Measurements from ENCODE around the gene ALS2. TPM values are rescaled to one million over a fixed set of nuclear protein-coding genes. Genes with fewer than 3 reads are reported as not detected.

Gene ALS2
- polyA plus RNA-seq, 1 of the 3 experiments (the other 2 are of a cell fraction) = 11.6 TPM

- Histone ChIP-seq H3K4me3 (ENCODE audit: low read depth in 2 of 2, low read length in 1 of 2) (no peak overlapping the region), H3K79me2 (ENCODE audit: insufficient read depth) (no peaks in the 10 kb centered on the region), H3F3A (replicated peaks; ENCODE audit: insufficient read depth) (no peaks in the 10 kb centered on the region), H3K9me2 (no peaks in the 10 kb centered on the region), H2AFZ (ENCODE audit: low read depth) (no peak overlapping the region), H4K20me1 (ENCODE audit: insufficient read depth) (no peaks in the 10 kb centered on the region), H3K27me3 (ENCODE audit: insufficient read depth) (no peaks in the 10 kb centered on the region), H3K9me3 (peaks cover under 1% of the 10 kb centered on the region; the same call in 1 of the 2 replicates), H3K4me1 (ENCODE audit: control insufficient read depth in 1 of 2, insufficient read depth in 2 of 2, low read depth in 1 of 2, low read length in 1 of 2) (no peaks in the 10 kb centered on the region), H3K9ac (no peak overlapping the region), H3K27ac (ENCODE audit: low read depth in 2 of 2, low read length in 1 of 2) (no peak overlapping the region), H3K4me2 (no peak overlapping the region), H3K36me3 (replicated peaks in 1 of 2; ENCODE audit: control insufficient read depth in 1 of 2, insufficient read depth in 2 of 2, low read length in 1 of 2) (peaks cover 84 to 87% of the 10 kb centered on the region in 2 experiments)
- WGBS (ENCODE audit: low lambda C conversion rate) = 95% methylated on average over 5 of the region's 5 CpGs
- CTCF ChIA-PET = interaction anchor here (0.6 kb wide), 1 partner anchor 494 kb away, joined by 3 read pairs; no protein-coding TSS in a partner anchor
- DNase-seq = no peak
- no peak for TF ChIP-seq EZH2phosphoT487 (IDR thresholded peaks at IDR 0.05; ENCODE audit: borderline replicate concordance, low read depth)
- TF ChIP-seq RCOR1 (IDR thresholded peaks at IDR 0.05; ENCODE audit: low read length) = no peak
- no peak for TF ChIP-seq NFIC (IDR thresholded peaks at IDR 0.05; ENCODE audit: borderline replicate concordance)
- TF ChIP-seq YY1 (IDR thresholded peaks at IDR 0.05; ENCODE audit: low read depth) = no peak
- TF ChIP-seq USF1 (IDR thresholded peaks at IDR 0.05; ENCODE audit: borderline replicate concordance, low read depth) = no peak
- POLR2A ChIA-PET = no interaction called here
These were observed 50.0 kb downstream of the ALS2 start for GRCh38 chr2:201730651-201731285.

DNA sequence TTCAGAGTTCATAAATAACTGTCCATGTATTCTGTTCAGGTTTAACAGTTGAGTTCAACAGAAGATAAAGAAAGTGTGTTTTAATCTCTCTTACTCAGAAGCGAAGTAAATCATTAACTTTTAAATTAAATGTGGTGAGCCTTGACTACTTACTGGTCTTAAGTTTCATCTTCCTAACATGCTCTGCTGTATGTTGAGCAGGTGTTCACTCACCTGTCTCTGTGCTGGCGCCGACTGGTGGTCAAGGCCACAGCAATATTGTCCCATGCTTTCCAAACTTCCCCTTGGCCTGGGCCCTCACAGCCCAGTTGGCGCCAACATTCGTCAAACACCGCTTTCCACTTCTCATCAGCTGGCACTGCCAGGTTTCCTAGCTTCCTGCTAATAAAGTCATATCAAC, 65.3 kb downstream of the ALS2 start:
- WGBS (ENCODE audit: low lambda C conversion rate) = 93% methylated on average over 6 of the region's 6 CpGs

More for the DNA sequence above, 65.3 kb downstream of the ALS2 start:
- no peak for DNase-seq
- H3K79me2 ChIP-seq (ENCODE audit: insufficient read depth) = no peaks in the 10 kb centered on the region
- H3K4me1 ChIP-seq (ENCODE audit: control insufficient read depth in 1 of 2, insufficient read depth in 2 of 2, low read depth in 1 of 2, low read length in 1 of 2) = no peaks in the 10 kb centered on the region
- H3K4me2 ChIP-seq = no peak overlapping the region
- ChIA-PET POLR2A (no interaction called here), CTCF (no interaction called here)
- H3K27me3 ChIP-seq (ENCODE audit: insufficient read depth) = no peaks in the 10 kb centered on the region
- no peak overlapping the region for H3K4me3 ChIP-seq (ENCODE audit: low read depth in 2 of 2, low read length in 1 of 2)
- no peaks in the 10 kb centered on the region for H4K20me1 ChIP-seq (ENCODE audit: insufficient read depth)
- H3K9me2 ChIP-seq = no peaks in the 10 kb centered on the region
- peaks cover 52 to 69% of the 10 kb centered on the region in 2 experiments for H3K36me3 ChIP-seq (replicated peaks in 1 of 2; ENCODE audit: control insufficient read depth in 1 of 2, insufficient read depth in 2 of 2, low read length in 1 of 2)
- no peaks in the 10 kb centered on the region for H3K9me3 ChIP-seq
- TF ChIP-seq JUND (IDR thresholded peaks at IDR 0.05) = no peak
- no peak for TF ChIP-seq GABPA (IDR thresholded peaks at IDR 0.05; ENCODE audit: low read depth)
- no peak for TF ChIP-seq FOXM1 (IDR thresholded peaks at IDR 0.05; ENCODE audit: low read depth)
- no peak for TF ChIP-seq MEF2A (IDR thresholded peaks at IDR 0.05; ENCODE audit: borderline replicate concordance, low read depth)
- TF ChIP-seq YY1 (IDR thresholded peaks at IDR 0.05; ENCODE audit: low read depth) = no peak
- no peak for TF ChIP-seq USF1 (IDR thresholded peaks at IDR 0.05; ENCODE audit: borderline replicate concordance, low read depth)
- no peak for TF ChIP-seq NFIC (IDR thresholded peaks at IDR 0.05; ENCODE audit: borderline replicate concordance)
- no peak for TF ChIP-seq FOXJ3 (CRISPR knock-in tag; IDR thresholded peaks at IDR 0.05)
- no peak for TF ChIP-seq RAD21 (IDR thresholded peaks at IDR 0.05; ENCODE audit: low read length)
- TF ChIP-seq, protein P1, sequence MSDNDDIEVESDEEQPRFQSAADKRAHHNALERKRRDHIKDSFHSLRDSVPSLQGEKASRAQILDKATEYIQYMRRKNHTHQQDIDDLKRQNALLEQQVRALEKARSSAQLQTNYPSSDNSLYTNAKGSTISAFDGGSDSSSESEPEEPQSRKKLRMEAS (IDR thresholded peaks at IDR 0.05; ENCODE audit: low read depth) = no peak
- TF ChIP-seq SIN3A (IDR thresholded peaks at IDR 0.05; ENCODE audit: borderline replicate concordance, low read depth, low read length) = no peak
- no peak for TF ChIP-seq EP300 (IDR thresholded peaks at IDR 0.05; ENCODE audit: borderline replicate concordance in 1 of 2, low read depth in 1 of 2, low read length in 1 of 2)
- TF ChIP-seq TAF1 (IDR thresholded peaks at IDR 0.05; ENCODE audit: borderline replicate concordance, low read depth, low read length) = no peak
- TF ChIP-seq RXRA (IDR thresholded peaks at IDR 0.05; ENCODE audit: borderline replicate concordance, low read depth) = no peak
- no peak for TF ChIP-seq ZBTB33 (IDR thresholded peaks at IDR 0.05; ENCODE audit: borderline replicate concordance, low read depth)
- TF ChIP-seq ELF1 (IDR thresholded peaks at IDR 0.05) = no peak
- TF ChIP-seq MXI1 (IDR thresholded peaks at IDR 0.05; ENCODE audit: low read depth, low read length) = no peak
- no peak for TF ChIP-seq FOSL2 (IDR thresholded peaks at IDR 0.05; ENCODE audit: borderline replicate concordance, low read depth)
- no peak for TF ChIP-seq RCOR1 (IDR thresholded peaks at IDR 0.05; ENCODE audit: low read length)
- no peak for TF ChIP-seq IRF3 (IDR thresholded peaks at IDR 0.05; ENCODE audit: low read depth, low read length)
- no peak overlapping the region for H3K9ac ChIP-seq
- H3K27ac ChIP-seq (ENCODE audit: low read depth in 2 of 2, low read length in 1 of 2) = no peak overlapping the region
- no peaks in the 10 kb centered on the region for H3F3A ChIP-seq (replicated peaks; ENCODE audit: insufficient read depth)
- no peak overlapping the region for H2AFZ ChIP-seq (ENCODE audit: low read depth)
